GM21526 (cell line): Measurements from ENCODE around the gene PHETA2.

Experiments used
- ATAC-seq: cut with Tn5 transposase; IDR thresholded peaks from one replicate; pipeline ENCODE4 v1.9.1; 2021; ENCODE audit warnings: moderate library complexity; ENCODE audit not compliant: unreplicated experiment, low FRiP score

Gene PHETA2, protein sequence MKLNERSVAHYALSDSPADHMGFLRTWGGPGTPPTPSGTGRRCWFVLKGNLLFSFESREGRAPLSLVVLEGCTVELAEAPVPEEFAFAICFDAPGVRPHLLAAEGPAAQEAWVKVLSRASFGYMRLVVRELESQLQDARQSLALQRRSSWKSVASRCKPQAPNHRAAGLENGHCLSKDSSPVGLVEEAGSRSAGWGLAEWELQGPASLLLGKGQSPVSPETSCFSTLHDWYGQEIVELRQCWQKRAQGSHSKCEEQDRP

GRCh38 chr22:42074132-42074811 lies at the start of gene PHETA2:
Gene PHETA2, plus strand, starts transcription at chr22:42074248. Its CDS starts 3,046 bp downstream, at chr22:42077294.
- no peak for ATAC-seq

DNA sequence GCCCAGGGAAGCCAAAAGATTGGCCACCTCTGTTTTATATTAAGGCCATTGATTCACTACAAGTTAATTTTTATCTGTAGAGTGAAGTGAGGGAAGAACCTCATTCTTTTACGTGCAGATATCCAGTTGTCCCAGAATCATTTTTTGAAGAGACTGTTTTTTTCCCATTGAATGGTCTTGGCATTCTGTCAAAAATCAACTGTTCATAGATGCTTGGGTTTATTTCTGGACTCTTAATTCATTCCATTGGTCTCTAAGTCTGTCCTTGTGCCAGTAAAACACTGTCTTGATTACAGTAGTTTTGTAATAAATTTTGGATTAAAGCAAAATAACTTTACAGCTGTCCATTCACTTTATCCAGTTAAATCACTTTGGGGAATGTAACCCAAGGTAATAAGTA lies 48.6 kb upstream of the PHETA2 start:
- ATAC-seq = no peak

GRCh38 chr22:42026705-42027104 lies 47.3 kb upstream of the PHETA2 start:
- ATAC-seq = no peak

GRCh38 chr22:42033263-42034181 lies 40.5 kb upstream of the PHETA2 start:
- no peak for ATAC-seq

DNA sequence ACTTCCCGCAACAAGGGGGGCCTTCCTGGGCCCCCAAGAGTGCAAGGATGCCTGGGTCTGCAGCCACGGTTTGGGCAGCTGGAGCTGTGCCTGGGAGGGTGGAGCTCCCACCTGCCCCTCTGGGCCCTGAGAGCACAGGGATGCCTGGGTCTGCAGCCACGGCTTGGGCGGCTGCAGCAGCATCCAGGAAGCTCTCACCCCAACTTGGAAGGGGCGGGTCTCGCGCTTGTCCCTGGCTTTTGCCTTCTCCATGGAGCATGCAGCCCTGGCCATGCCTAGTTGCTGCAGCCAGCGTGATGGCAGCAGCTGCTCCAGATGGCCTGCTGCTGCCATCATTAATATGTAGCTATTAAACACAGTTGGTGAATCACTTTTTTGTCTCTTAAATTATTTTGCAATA lies 38.8 kb upstream of the PHETA2 start:
- ATAC-seq = no peak

DNA sequence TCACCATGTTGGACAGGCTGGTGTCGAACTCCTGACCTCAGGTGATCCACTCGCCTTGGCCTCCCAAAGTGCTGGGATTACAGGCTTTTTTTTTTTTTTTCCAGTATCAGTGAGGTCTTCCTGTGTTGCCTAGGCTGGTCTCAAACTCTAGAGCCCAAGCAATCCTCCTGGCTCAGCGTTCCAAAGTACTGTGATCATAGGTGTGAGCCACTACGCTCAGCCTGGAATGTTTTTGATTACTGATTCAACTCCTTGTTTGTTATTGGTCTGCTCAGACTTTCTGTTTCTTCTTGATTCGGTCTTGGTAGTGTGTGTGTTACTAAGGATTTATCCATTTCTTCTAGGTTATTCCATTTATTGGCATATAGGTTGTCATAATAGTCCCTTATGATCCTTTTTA lies 34.8 kb upstream of the PHETA2 start:
- no peak for ATAC-seq

DNA sequence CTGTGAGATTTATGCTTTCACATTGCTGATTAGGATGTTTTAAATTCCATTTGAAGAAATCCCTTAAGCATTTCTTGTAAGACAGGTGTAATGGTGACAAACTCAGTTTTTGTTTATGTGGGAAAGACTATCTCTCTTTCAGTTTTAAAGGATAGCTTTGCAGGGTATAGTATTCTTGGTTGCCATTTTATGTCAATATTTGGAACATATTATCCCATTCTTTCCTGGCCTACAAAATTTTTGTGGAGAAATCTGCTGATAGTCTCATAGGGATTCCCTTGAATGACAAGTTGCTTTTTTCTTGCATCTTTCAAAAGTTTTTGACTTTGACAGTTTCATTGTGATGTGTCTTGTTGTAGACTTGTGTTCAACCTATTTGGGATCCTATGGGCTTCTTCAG lies 32.3 kb upstream of the PHETA2 start:
- no peak for ATAC-seq

DNA sequence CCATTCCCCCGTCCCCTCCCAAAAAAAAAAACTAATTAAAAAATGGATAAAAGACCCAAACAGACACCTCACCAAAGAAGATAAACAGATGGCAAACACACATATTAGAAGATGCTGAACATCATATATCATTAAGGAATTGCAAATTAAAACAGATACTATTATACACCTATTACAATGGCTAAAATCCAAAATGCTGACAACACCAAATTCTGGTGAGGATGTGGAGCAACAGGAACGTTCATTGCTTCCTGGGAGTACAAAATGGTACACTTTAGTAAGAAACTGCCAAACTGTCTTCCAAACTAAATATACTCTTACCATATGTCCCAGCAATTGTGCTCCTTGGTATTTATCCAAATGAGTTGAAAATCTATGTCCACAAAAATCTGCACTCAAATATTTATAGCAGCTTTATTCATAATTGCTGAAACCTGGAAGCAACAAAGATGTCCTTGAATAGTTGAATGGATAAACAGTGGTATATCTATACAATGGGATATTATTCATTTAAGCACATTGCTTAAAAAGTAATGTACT lies 23.3 kb upstream of the PHETA2 start:
- ATAC-seq = no peak

- no peak for ATAC-seq
Observed at GRCh38 chr22:42052765-42053164, 21.3 kb upstream of the PHETA2 start.

DNA sequence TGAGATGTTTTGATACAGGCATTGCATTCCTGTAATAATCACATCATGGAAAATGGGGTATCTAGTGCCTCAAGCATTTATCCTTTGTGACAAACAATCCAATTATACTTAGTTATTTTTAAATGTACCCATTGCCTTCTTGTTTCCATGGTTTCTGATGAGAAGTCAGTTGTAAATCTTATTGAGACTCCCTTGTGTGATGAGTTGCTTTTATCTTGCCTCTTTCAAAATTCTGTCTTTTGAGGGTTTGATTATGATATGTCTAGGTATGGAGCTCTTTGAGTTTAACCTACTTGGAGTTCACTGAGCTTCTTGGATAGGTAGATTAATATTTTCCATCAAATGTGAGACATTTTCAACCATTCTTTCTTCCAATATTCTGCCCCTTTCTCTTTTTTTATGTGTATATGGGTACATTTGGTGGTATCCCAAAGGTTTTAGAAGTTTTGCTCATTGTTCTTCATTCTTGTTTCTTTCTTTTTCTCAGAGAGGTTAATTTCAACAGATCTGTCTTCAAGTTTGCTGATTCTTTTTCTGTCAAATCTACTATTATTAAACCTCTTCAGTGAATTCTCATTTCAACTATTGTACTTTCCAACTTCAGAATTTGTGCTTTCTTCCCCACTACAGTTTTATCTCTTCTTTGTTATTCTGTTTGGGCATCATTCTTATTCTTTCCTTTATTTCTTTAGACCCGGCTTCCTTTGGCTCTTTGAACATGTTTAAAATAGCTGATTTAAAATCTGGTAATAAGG lies 17.1 kb upstream of the PHETA2 start:
- no peak for ATAC-seq

- ATAC-seq = no peak
Observed at GRCh38 chr22:42060489-42060888, 13.6 kb upstream of the PHETA2 start.

GRCh38 chr22:42061041-42061440 lies 13.0 kb upstream of the PHETA2 start:
- no peak for ATAC-seq

DNA sequence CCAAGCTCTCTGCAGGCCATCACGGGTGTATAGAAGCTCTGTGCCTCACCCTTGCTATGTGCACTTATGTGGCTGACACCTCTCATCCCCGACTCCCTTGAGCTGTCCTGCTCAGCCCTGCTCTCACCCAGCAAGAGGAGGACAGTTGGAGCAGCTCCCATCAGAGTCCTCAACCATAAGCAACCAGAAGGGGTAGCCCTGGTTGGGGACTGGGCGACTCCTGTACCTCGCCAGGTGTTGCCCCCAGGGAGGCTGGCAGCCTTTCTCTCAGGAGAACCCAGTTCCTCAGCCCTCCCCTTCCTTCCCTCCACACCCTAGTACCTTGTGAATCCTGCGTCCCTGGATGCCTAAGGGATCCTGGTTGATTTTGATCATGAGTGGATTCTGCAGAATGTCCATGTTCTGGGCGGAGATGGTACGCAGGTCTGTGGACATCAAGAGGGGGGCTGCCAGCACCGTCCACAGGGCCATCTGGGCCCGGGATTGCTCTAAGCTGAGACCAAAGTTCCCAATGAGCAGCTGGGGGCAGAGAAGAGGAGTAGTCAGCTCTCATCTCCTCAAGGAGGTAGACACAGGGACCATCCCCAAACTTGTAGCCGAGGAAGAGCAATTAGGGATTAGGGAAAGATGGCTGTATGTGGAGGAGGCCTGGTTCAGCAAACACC lies 11.4 kb upstream of the PHETA2 start:
- no peak for ATAC-seq

DNA sequence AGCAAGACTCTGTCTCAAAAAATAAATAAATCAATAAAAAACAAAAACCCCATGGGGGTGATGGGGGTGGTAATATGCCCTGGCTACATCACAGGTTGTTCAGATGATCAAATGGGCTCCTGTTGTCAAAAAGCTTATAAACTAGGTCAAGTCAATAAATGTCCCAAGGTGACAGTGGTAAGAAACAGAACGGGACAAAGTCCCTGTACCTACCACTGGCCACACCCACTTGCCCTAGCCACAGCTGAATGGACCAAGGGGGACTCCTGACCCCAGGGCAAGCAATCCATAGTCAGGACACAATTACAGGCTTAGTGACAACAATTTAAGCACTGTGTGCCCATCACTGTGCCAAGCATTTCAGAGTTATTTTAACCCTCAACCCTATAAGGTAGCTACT lies 9.4 kb upstream of the PHETA2 start:
- ATAC-seq = no peak

DNA sequence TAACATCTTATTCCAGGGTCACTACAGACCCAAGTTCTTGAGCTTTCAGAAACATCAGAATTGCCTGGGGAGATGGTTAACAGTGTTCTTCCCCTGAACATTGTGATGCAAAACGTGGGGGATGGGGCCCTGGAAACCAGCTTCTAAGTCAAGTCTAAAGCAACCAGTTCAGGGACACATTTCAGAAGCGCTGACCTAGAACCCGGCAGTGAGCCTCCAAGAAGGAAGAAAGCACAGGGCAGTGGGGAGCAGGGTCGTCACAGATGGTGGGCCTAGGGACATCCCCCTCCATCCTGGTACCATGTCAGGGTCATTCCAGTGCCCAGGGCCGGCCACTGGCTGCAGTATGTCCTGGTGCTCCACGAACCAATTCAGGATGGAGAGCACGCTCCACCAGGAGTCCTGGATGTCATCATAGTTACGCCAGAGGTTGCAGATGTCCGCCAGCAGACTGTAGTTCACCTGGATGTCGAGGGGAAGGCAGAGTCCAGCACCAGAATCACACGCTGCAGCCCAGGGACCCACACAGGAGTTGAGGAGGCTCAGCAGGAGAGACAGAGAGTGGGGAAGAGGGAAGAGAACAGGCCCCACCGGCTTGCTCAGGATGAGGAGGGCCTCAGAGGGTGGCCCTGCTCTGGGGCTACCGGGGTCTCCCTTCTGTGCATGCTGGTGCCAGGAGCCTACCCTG lies 8.5 kb upstream of the PHETA2 start:
- no peak for ATAC-seq

DNA sequence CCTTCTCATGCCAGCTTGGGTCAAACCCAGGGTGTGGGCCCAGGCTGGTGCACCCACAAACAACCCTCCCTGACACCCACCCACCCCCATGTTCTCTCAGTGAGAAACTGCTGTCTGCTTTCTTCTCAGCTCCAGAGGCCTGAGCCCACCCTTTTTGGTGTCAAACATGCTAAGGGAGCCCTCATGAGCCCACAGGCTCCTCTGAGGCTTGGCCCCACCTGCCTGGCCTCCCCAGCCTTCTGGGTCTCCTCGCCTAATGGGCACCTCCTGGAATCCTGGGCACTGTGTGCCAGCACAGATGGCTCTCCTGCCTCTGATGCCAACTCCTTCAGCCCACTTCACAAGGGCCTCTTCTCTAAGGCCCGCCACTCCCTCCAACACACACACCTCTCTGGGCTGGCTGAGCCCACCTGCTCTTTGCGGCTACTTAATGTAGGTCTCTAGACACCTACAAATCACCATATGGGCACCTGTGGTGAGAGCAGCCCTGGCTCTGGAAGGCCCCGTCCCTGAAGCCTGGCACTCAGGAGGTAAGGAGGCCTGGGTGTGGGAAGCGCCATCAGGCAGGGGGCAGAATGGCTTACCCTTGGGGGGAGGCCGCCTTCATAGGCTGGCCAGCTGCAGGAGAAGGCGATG lies 7.8 kb upstream of the PHETA2 start:
- ATAC-seq = no peak

- no peak for ATAC-seq
Observed at GRCh38 chr22:42066937-42067336, 7.1 kb upstream of the PHETA2 start.

- ATAC-seq = no peak
Observed at GRCh38 chr22:42067671-42068251, 6.3 kb upstream of the PHETA2 start.
